K562 (cell line): Measurements from ENCODE around the gene PTP4A1. TPM values are rescaled to one million over a fixed set of nuclear protein-coding genes. Genes with fewer than 3 reads are reported as not detected.

Experiments used
- KLF1 ChIP-seq: fragments of 450-650 bp; IDR thresholded peaks from 2 replicates; pipeline ENCODE4 v1.6.1; 2016; ENCODE audit warnings: missing genetic modification characterization, missing compliant biosample characterization
- L3MBTL2 ChIP-seq: fragments of 450-650 bp; IDR thresholded peaks from 2 replicates; pipeline ENCODE4 v1.6.1; 2016; ENCODE audit warnings: mild to moderate bottlenecking, moderate library complexity
- MCM7 ChIP-seq, 2 experiments: fragments of 450-650 bp; IDR thresholded peaks; 2 replicates each; pipeline ENCODE4 v1.6.1; 2016 to 2018
- ZNF124 ChIP-seq: sonication (generic); formaldehyde crosslinking; IDR thresholded peaks from 2 replicates; pipeline ENCODE4 v1.8.1; 2022; ENCODE audit warnings: missing genetic modification reagents
- polyA plus RNA-seq, 8 experiments: library from polyadenylated mRNA; depleted of rRNA in 4 of 8; stranded (reverse) in 5 of 8; unstranded in 3 of 8; fragments of >200 nt; fragmentation: Nextera tagmentation in 2 of 8; fragmentation: Illumina TruSeq in 1 of 8; extraction: Ambion mirVana in 2 of 8; extraction: Trizol in 1 of 8; gene quantifications; 2 replicates each; pipeline versions ENCODE4 v1.2.1 to v1.2.3, GENCODE V29; 2011 to 2014; ENCODE audit warnings: inconsistent platforms in 1 of 8, missing spikeins in 1 of 8
- total RNA-seq, 7 experiments: library from RNA; depleted of rRNA in 6 of 7; stranded (reverse); fragments of >200 nt in 6 of 7; fragmentation: Illumina TruSeq in 2 of 7; extraction: Trizol in 2 of 7; gene quantifications; 2 replicates each; pipeline versions ENCODE4 v1.2.1 to v1.2.3, GENCODE V29; 2011 to 2021; ENCODE audit warnings: low replicate concordance in 1 of 7
- TF ChIP-seq, protein P1 (sequence below): fragments of 450-650 bp; IDR thresholded peaks from 2 replicates; pipeline ENCODE4 v1.6.1; 2016; ENCODE audit warnings: mild to moderate bottlenecking, moderate library complexity

Gene PTP4A1
- total and polyA plus RNA-seq, 9 of the 15 experiments (the other 6 are each of a cell fraction or from before 2014, with no cell fraction given), result 3.7 to 67.5 (median 13.1) TPM

DNA sequence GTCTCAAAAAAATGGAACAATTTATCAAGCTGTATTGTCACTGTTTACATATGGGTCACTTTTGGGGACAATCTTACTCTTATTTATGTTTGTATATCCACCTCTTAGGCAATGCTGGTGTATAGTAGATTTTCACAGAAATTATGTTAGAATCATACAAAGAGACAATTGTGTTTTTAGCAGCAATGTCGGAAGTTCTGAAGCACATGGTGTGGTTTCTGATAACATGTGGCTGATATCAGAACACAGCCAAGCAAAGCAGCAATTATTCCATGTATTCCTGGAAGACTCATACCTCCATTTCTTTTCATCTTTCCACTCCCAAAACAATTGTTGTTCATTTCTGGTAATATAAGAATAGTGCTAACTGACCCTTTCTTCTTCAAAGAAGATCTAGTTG, 17.5 kb upstream of the PTP4A1 start (continued):
- TF ChIP-seq, protein P1, sequence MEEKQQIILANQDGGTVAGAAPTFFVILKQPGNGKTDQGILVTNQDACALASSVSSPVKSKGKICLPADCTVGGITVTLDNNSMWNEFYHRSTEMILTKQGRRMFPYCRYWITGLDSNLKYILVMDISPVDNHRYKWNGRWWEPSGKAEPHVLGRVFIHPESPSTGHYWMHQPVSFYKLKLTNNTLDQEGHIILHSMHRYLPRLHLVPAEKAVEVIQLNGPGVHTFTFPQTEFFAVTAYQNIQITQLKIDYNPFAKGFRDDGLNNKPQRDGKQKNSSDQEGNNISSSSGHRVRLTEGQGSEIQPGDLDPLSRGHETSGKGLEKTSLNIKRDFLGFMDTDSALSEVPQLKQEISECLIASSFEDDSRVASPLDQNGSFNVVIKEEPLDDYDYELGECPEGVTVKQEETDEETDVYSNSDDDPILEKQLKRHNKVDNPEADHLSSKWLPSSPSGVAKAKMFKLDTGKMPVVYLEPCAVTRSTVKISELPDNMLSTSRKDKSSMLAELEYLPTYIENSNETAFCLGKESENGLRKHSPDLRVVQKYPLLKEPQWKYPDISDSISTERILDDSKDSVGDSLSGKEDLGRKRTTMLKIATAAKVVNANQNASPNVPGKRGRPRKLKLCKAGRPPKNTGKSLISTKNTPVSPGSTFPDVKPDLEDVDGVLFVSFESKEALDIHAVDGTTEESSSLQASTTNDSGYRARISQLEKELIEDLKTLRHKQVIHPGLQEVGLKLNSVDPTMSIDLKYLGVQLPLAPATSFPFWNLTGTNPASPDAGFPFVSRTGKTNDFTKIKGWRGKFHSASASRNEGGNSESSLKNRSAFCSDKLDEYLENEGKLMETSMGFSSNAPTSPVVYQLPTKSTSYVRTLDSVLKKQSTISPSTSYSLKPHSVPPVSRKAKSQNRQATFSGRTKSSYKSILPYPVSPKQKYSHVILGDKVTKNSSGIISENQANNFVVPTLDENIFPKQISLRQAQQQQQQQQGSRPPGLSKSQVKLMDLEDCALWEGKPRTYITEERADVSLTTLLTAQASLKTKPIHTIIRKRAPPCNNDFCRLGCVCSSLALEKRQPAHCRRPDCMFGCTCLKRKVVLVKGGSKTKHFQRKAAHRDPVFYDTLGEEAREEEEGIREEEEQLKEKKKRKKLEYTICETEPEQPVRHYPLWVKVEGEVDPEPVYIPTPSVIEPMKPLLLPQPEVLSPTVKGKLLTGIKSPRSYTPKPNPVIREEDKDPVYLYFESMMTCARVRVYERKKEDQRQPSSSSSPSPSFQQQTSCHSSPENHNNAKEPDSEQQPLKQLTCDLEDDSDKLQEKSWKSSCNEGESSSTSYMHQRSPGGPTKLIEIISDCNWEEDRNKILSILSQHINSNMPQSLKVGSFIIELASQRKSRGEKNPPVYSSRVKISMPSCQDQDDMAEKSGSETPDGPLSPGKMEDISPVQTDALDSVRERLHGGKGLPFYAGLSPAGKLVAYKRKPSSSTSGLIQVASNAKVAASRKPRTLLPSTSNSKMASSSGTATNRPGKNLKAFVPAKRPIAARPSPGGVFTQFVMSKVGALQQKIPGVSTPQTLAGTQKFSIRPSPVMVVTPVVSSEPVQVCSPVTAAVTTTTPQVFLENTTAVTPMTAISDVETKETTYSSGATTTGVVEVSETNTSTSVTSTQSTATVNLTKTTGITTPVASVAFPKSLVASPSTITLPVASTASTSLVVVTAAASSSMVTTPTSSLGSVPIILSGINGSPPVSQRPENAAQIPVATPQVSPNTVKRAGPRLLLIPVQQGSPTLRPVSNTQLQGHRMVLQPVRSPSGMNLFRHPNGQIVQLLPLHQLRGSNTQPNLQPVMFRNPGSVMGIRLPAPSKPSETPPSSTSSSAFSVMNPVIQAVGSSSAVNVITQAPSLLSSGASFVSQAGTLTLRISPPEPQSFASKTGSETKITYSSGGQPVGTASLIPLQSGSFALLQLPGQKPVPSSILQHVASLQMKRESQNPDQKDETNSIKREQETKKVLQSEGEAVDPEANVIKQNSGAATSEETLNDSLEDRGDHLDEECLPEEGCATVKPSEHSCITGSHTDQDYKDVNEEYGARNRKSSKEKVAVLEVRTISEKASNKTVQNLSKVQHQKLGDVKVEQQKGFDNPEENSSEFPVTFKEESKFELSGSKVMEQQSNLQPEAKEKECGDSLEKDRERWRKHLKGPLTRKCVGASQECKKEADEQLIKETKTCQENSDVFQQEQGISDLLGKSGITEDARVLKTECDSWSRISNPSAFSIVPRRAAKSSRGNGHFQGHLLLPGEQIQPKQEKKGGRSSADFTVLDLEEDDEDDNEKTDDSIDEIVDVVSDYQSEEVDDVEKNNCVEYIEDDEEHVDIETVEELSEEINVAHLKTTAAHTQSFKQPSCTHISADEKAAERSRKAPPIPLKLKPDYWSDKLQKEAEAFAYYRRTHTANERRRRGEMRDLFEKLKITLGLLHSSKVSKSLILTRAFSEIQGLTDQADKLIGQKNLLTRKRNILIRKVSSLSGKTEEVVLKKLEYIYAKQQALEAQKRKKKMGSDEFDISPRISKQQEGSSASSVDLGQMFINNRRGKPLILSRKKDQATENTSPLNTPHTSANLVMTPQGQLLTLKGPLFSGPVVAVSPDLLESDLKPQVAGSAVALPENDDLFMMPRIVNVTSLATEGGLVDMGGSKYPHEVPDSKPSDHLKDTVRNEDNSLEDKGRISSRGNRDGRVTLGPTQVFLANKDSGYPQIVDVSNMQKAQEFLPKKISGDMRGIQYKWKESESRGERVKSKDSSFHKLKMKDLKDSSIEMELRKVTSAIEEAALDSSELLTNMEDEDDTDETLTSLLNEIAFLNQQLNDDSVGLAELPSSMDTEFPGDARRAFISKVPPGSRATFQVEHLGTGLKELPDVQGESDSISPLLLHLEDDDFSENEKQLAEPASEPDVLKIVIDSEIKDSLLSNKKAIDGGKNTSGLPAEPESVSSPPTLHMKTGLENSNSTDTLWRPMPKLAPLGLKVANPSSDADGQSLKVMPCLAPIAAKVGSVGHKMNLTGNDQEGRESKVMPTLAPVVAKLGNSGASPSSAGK, result peak; percentile 76
- TF ChIP-seq L3MBTL2 (peak; percentile 61), MCM7 (IDR thresholded peaks at IDR 0.05) (no peak), KLF1 (tag) (no peak), ZNF124 (CRISPR knock-in tag) (no peak)
- TF ChIP-seq, all 486 proteins: peak for 2
